GF-D8 (cell line): ENCODE results near the gene ZNF337.
"Not testable (repeated sequence)": the region's sequence is repeated elsewhere in the genome, so short reads cannot be mapped to it uniquely, and the experiment has no call there.

Experiments used
- DNase-seq: peaks from one replicate; lab custom pipeline; 2025; lab: John Stamatoyannopoulos, UW

ZNF337 gene

GRCh38 chr20:25696371-25697131 is at the start of gene ZNF337:
TSS of gene ZNF337 (minus strand) at chr20:25696853. CDS start at chr20:25686417, 10,436 bp downstream.
- peak; percentile 81 for DNase-seq

- DNase-seq: no peak
Observed at GRCh38 chr20:25745738-25746137, 49.1 kb upstream of the ZNF337 start.

- DNase-seq: no peak
Observed at GRCh38 chr20:25745100-25745499, 48.4 kb upstream of the ZNF337 start.

- no peak for DNase-seq
Observed at GRCh38 chr20:25744261-25744660, 47.6 kb upstream of the ZNF337 start.

- no peak for DNase-seq
Observed at GRCh38 chr20:25741088-25741487, 44.4 kb upstream of the ZNF337 start.

GRCh38 chr20:25739615-25740320 is 43.1 kb upstream of the ZNF337 start:
- DNase-seq: peak; percentile 19

- DNase-seq: no peak
Observed at GRCh38 chr20:25738198-25738597, 41.5 kb upstream of the ZNF337 start.

GRCh38 chr20:25733903-25734302 is 37.2 kb upstream of the ZNF337 start:
- DNase-seq: no peak

GRCh38 chr20:25730862-25731261 is 34.2 kb upstream of the ZNF337 start:
- DNase-seq: no peak

- DNase-seq: no peak
Observed at GRCh38 chr20:25726357-25726756, 29.7 kb upstream of the ZNF337 start.

GRCh38 chr20:25725639-25726038 is 29.0 kb upstream of the ZNF337 start:
- DNase-seq: no peak

- DNase-seq: no peak
Observed at GRCh38 chr20:25723975-25724374, 27.3 kb upstream of the ZNF337 start.

GRCh38 chr20:25720285-25720684 is 23.6 kb upstream of the ZNF337 start:
- DNase-seq: no peak

GRCh38 chr20:25718896-25719809 is 22.5 kb upstream of the ZNF337 start:
- not testable (repeated sequence) for DNase-seq

- no peak for DNase-seq
Observed at GRCh38 chr20:25707695-25708094, 11.0 kb upstream of the ZNF337 start.

- DNase-seq: no peak
Observed at GRCh38 chr20:25706793-25707192, 10.1 kb upstream of the ZNF337 start.

GRCh38 chr20:25705830-25706351 is 9.2 kb upstream of the ZNF337 start:
- DNase-seq: no peak

GRCh38 chr20:25704303-25704702 is 7.7 kb upstream of the ZNF337 start:
- DNase-seq: not testable (repeated sequence)

- not testable (repeated sequence) for DNase-seq
Observed at GRCh38 chr20:25700835-25701234, 4.2 kb upstream of the ZNF337 start.

GRCh38 chr20:25699914-25700313 is 3.3 kb upstream of the ZNF337 start:
- no peak for DNase-seq

GRCh38 chr20:25697132-25697446 is 436 bp upstream of the ZNF337 start:
- no peak for DNase-seq
